ENCODE data around the gene RASA2. TPM values are rescaled to one million over a fixed set of nuclear protein-coding genes. Genes with fewer than 3 reads are reported as not detected.

Gene RASA2
- total and polyA plus RNA-seq, 8 donors = 2.6 to 32.1 (median 10.9) TPM

DNA sequence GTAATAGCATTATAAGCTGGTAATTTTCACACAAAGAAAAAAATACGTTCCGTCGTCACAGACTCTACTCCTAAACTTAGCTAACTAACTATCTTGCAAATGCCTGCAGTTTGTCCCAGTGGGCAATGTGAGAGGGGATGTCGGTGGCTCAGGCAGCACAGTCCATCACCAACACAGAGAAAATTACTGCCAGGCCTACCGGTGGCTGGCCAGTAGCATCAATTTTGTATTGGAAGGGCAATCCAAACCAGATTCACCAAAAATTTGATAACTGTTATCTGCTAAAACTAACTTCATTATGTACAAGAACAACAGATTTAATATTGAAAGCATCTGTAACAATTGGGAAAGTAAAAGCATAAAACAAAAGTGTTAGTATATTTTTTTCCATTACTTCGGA lies 37.4 kb upstream of the RASA2 start:
- intact Hi-C loops (cut with DNase I; ENCODE audit: low total_unique reads) = no loop called here
- no peak for DNase-seq
- Histone ChIP-seq H3K9me3 (no peaks in the 10 kb centered on the region), H3K36me3 (peaks cover 18 to 33% (median 25%) of the 10 kb centered on the region in 4 donors), H3K4me1 (peaks cover 0 to 70% (median 35%) of the 10 kb centered on the region in 4 donors), H3K27ac (peak overlapping the region in 3 of 5 donors; percentile 6 to 63 (median 30)), H3K4me3 (no peak overlapping the region), H3K27me3 (no peaks in the 10 kb centered on the region)
- TF ChIP-seq EP300 (IDR thresholded peaks at IDR 0.05) (no peak), POLR2A (IDR thresholded peaks at IDR 0.05) (no peak), POLR2AphosphoS5 (IDR thresholded peaks at IDR 0.05) (no peak)
- TF ChIP-seq, protein P1, sequence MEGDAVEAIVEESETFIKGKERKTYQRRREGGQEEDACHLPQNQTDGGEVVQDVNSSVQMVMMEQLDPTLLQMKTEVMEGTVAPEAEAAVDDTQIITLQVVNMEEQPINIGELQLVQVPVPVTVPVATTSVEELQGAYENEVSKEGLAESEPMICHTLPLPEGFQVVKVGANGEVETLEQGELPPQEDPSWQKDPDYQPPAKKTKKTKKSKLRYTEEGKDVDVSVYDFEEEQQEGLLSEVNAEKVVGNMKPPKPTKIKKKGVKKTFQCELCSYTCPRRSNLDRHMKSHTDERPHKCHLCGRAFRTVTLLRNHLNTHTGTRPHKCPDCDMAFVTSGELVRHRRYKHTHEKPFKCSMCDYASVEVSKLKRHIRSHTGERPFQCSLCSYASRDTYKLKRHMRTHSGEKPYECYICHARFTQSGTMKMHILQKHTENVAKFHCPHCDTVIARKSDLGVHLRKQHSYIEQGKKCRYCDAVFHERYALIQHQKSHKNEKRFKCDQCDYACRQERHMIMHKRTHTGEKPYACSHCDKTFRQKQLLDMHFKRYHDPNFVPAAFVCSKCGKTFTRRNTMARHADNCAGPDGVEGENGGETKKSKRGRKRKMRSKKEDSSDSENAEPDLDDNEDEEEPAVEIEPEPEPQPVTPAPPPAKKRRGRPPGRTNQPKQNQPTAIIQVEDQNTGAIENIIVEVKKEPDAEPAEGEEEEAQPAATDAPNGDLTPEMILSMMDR (IDR thresholded peaks at IDR 0.05) = no peak
- 80 to 84% (median 81%) methylated on average over 6 of the region's 6 CpGs for WGBS, 5 donors

DNA sequence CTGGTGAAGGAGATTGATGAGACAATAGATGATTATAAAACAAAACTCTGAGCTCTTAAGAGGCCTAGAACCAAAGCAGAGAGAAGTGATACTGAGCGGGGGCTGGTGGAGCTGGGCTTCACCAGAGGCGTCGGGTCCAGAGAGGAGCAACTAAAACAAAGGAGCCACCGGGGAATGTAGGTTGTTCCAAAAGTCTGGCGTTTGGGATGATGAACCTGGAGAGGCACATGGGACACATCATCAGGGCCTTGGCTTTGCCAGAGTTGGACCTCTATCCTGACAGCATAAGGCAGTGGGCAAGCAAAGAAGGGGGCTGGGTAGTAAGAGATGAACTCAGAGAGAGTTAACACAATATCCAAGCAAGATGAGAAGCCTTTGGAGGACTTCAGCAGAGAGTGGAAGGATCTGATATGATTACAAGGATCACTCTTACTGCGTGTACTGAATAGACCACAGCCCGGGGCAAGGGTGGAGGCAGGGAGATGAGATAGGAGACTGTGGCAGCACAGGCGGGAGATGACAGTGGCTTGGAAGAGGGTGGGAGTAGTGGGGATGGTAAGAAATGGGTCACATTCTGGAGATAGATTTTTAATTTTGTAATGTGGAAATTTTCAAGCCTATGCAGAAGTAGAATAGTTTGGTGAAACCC lies 36.0 kb upstream of the RASA2 start:
- 67 to 70% (median 69%) methylated on average over 8 of the region's 8 CpGs for WGBS, 5 donors
- H3K4me1 ChIP-seq = peaks cover 8 to 76% (median 49%) of the 10 kb centered on the region in 4 donors
- peaks cover 4 to 19% (median 12%) of the 10 kb centered on the region in 4 donors for H3K36me3 ChIP-seq
- H3K27ac ChIP-seq = peak overlapping the region in 1 of 5 donors; percentile 63
- no peaks in the 10 kb centered on the region for H3K27me3 ChIP-seq
- TF ChIP-seq POLR2AphosphoS5 (IDR thresholded peaks at IDR 0.05) = no peak
- no peak for TF ChIP-seq EP300 (IDR thresholded peaks at IDR 0.05)
- TF ChIP-seq POLR2A (IDR thresholded peaks at IDR 0.05) = no peak
- TF ChIP-seq, protein P1 (IDR thresholded peaks at IDR 0.05) = no peak
- no peaks in the 10 kb centered on the region for H3K9me3 ChIP-seq
- no peak for DNase-seq
- no peak overlapping the region for H3K4me3 ChIP-seq
- intact Hi-C loops (cut with DNase I; ENCODE audit: low total_unique reads) = loop anchor here (5.0 to 10.0 kb wide), 2 partner anchors 94 to 146 kb away; no protein-coding TSS in a partner anchor

DNA sequence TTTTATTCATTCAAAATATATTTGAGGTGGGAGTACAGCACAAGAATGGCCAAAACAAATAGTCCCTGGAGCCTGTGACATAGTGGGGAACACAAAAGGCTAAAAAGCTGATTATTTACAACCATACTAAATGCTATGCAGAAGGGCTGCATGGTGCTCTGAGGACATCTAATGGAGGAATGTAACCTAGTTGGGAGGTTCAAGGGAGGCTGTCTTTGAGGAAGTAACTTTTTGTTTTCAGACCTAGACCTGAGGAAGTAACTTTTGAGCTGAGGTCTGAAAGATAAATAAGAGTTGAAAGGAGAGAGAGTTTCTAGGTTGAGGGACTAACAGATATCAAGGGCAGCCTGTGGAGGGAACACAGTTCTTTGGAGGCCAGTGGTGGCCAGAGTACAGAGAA lies 34.8 kb upstream of the RASA2 start:
- H3K9me3 ChIP-seq = no peaks in the 10 kb centered on the region
- H3K27me3 ChIP-seq = no peaks in the 10 kb centered on the region
- TF ChIP-seq POLR2A (IDR thresholded peaks at IDR 0.05) = no peak
- TF ChIP-seq POLR2AphosphoS5 (IDR thresholded peaks at IDR 0.05) = peak in 1 of 3 donors; percentile 63
- TF ChIP-seq, protein P1 (IDR thresholded peaks at IDR 0.05) = peak in 5 of 7 experiments; percentile 9 to 66 (median 41)
- H3K36me3 ChIP-seq = peaks cover 0 to 7% (median 7%) of the 10 kb centered on the region in 4 donors
- intact Hi-C loops (cut with DNase I; ENCODE audit: low total_unique reads) = loop anchor here (5.0 to 10.0 kb wide), 2 partner anchors 95 to 147 kb away; no protein-coding TSS in a partner anchor
- peak in 1 of 2 donors; percentile 86 for DNase-seq
- no peak overlapping the region for H3K4me3 ChIP-seq
- H3K27ac ChIP-seq = peak overlapping the region; percentile 24 to 69 (median 38)
- H3K4me1 ChIP-seq = peaks cover 16 to 82% (median 56%) of the 10 kb centered on the region in 4 donors

DNA sequence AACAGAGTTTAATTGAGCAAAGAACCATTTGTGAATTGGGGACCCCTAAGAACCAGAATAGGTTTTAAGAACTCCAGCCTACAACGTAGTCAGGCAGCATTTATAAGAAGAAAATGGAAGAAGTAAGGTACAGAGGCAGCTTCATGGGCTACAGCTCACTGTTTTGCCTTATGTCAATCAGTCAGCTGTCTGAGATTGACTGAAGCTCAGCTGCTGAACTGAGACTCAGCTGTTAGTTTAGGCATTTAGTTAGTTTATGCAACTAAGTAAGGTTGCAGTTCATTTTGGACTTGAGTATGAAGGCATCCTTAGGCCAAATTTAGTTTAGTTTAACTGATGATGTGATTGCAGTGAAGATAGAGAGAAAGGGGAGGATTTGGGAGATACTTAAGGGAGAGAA lies 34.1 kb upstream of the RASA2 start:
- DNase-seq = no peak
- Histone ChIP-seq H3K27ac (peak overlapping the region in 3 of 5 donors; percentile 25 to 69 (median 58)), H3K9me3 (no peaks in the 10 kb centered on the region), H3K4me3 (no peak overlapping the region), H3K27me3 (no peaks in the 10 kb centered on the region), H3K36me3 (no peaks in the 10 kb centered on the region), H3K4me1 (peaks cover 16 to 82% (median 57%) of the 10 kb centered on the region in 4 donors)
- intact Hi-C loops (cut with DNase I; ENCODE audit: low total_unique reads) = loop anchor here (5.0 to 10.0 kb wide), 2 partner anchors 95 to 148 kb away; no protein-coding TSS in a partner anchor
- TF ChIP-seq, protein P1 (IDR thresholded peaks at IDR 0.05) = no peak
- TF ChIP-seq POLR2AphosphoS5 (IDR thresholded peaks at IDR 0.05) = no peak
- TF ChIP-seq POLR2A (IDR thresholded peaks at IDR 0.05) = no peak
- TF ChIP-seq EP300 (IDR thresholded peaks at IDR 0.05) = no peak
- WGBS, 5 donors = 80 to 94% (median 90%) methylated on average over 1 of the region's 1 CpG

Measured in stomach (tissue), 9 donors.